HG02642 (cell line): ENCODE data around the gene ADGRE3.
"Not testable (repeated sequence)": the region's sequence is repeated elsewhere in the genome, so short reads cannot be mapped to it uniquely, and the experiment has no call there.

ENCODE experiments used
- ATAC-seq: cut with Tn5 transposase; IDR thresholded peaks from one replicate; pipeline ENCODE4 v1.9.1; 2021; ENCODE audit warnings: mild to moderate bottlenecking; ENCODE audit not compliant: unreplicated experiment, poor library complexity

The ADGRE3 gene

GRCh38 chr19:14672188-14672872 lies 2.3 kb downstream of the ADGRE3 start:
- no peak for ATAC-seq

GRCh38 chr19:14670408-14670807 lies 4.2 kb downstream of the ADGRE3 start:
- no peak for ATAC-seq

GRCh38 chr19:14669940-14670339 lies 4.7 kb downstream of the ADGRE3 start:
- no peak for ATAC-seq

GRCh38 chr19:14661372-14661924 lies 13.2 kb downstream of the ADGRE3 start:
- no peak for ATAC-seq

- ATAC-seq: no peak
Observed at GRCh38 chr19:14659874-14660489, 14.7 kb downstream of the ADGRE3 start.

- no peak for ATAC-seq
Observed at GRCh38 chr19:14655726-14656125, 18.9 kb downstream of the ADGRE3 start.

- no peak for ATAC-seq
Observed at GRCh38 chr19:14654786-14655560, 19.7 kb downstream of the ADGRE3 start.

GRCh38 chr19:14650161-14650560 lies 24.5 kb downstream of the ADGRE3 start:
- ATAC-seq: no peak

GRCh38 chr19:14649020-14649419 lies 25.6 kb downstream of the ADGRE3 start:
- no peak for ATAC-seq

GRCh38 chr19:14648506-14648905 lies 26.1 kb downstream of the ADGRE3 start:
- ATAC-seq: no peak

GRCh38 chr19:14639536-14640277 lies 34.9 kb downstream of the ADGRE3 start:
- no peak for ATAC-seq

- ATAC-seq: no peak
Observed at GRCh38 chr19:14632286-14632685, 42.4 kb downstream of the ADGRE3 start.

GRCh38 chr19:14629557-14629956 lies 45.1 kb downstream of the ADGRE3 start:
- no peak for ATAC-seq

- not testable (repeated sequence) for ATAC-seq
Observed at GRCh38 chr19:14624491-14624890, 50.2 kb downstream of the ADGRE3 start.

GRCh38 chr19:14619404-14619803 lies 55.2 kb downstream of the ADGRE3 start:
- no peak for ATAC-seq

- no peak for ATAC-seq
Observed at GRCh38 chr19:14616407-14616806, 58.2 kb downstream of the ADGRE3 start.

GRCh38 chr19:14615623-14616022 lies 59.0 kb downstream of the ADGRE3 start:
- ATAC-seq: no peak

- ATAC-seq: no peak
Observed at GRCh38 chr19:14614099-14614412, 60.6 kb downstream of the ADGRE3 start.

- not testable (repeated sequence) for ATAC-seq
Observed at GRCh38 chr19:14613399-14614098, 61.1 kb downstream of the ADGRE3 start.

- no peak for ATAC-seq
Observed at GRCh38 chr19:14612657-14613056, 62.0 kb downstream of the ADGRE3 start.
